Adrenal gland (tissue), 12 donors: ENCODE results near the gene BACH1. TPM values are rescaled to one million over a fixed set of nuclear protein-coding genes. Genes with fewer than 3 reads are reported as not detected.

ENCODE experiments used
- DNase-seq, 7 donors: peaks; one replicate each; pipeline ENCODE4 v3.0.0-alpha.2; 2019 to 2020
- H3K27ac ChIP-seq, 5 donors: fragments of 200-600 bp; sonication (generic) in 4 of 5; 1 replicate in 3 of 5; 2 replicates in 2 of 5; pipeline versions ENCODE4 v1.5.1 to v1.8.0; 2016 to 2020; ENCODE audit warnings: mild to moderate bottlenecking in 1 of 5
- H3K27me3 ChIP-seq: fragments of 200-600 bp; 2 replicates; pipeline ENCODE4 v1.8.0; 2021
- H3K36me3 ChIP-seq, 2 donors: fragments of 200-600 bp; replicated peaks in 1 of 2; 1 replicate in 1 of 2; 2 replicates in 1 of 2; pipeline versions ENCODE4 v1.5.1 to v1.8.0; 2018 to 2022
- H3K4me1 ChIP-seq, 2 donors: fragments of 200-600 bp; replicated peaks in 1 of 2; 1 replicate in 1 of 2; 2 replicates in 1 of 2; pipeline versions ENCODE4 v1.5.1 to v1.8.0; 2018 to 2021
- H3K4me3 ChIP-seq, 4 donors: fragments of 200-600 bp; sonication (generic) in 3 of 4; one replicate each; pipeline ENCODE4 v1.5.1; 2016 to 2018
- H3K9me3 ChIP-seq, 3 donors: fragments of 200-600 bp; sonication (generic) in 1 of 3; replicated peaks in 1 of 3; 1 replicate in 2 of 3; 2 replicates in 1 of 3; pipeline versions ENCODE4 v1.5.1 to v1.8.0; 2016 to 2021
- CTCF ChIP-seq, 6 experiments: fragments of 450-650 bp in 4 of 6; fragments of 200-600 bp in 2 of 6; sonication (generic) in 1 of 6; IDR thresholded peaks; 1 replicate in 5 of 6; 2 replicates in 1 of 6; pipeline versions ENCODE4 v1.5.1 to v1.8.0; 2016 to 2021; ENCODE audit warnings: antibody characterized with exemption in 6 of 6, mild to moderate bottlenecking in 2 of 6, moderate library complexity in 1 of 6
- POLR2A ChIP-seq, 2 donors: fragments of 450-650 bp; IDR thresholded peaks; one replicate each; pipeline ENCODE4 v1.6.1; 2017; ENCODE audit warnings: antibody characterized with exemption in 2 of 2, mild to moderate bottlenecking in 2 of 2, moderate library complexity in 1 of 2
- WGBS, 4 donors: extraction: QIAGEN DNeasy Blood & Tissue Kit in 2 of 4; methylation state at CpG; one replicate each; pipeline versions ENCODE4 v1.1.5 to v1.1.7; 2013 to 2017; 5-methylcytosine and 5-hydroxymethylcytosine counted together
- intact Hi-C, 2 donors: fragments of 100-400 bp; cut with DNase I; formaldehyde crosslinking; loops; one replicate each; pipeline versions ENCODE4 v1.14.1 to v1.15.0; 2022 to 2023
- polyA plus RNA-seq, 3 donors: library from polyadenylated mRNA; stranded (reverse); fragments of 200-250 nt in 2 of 3; fragments of 350-450 nt in 1 of 3; fragmentation: Illumina TruSeq in 1 of 3; extraction: RNeasy Lipid Tissue Mini Kit (QIAGEN cat#74804) in 1 of 3; gene quantifications; one replicate each; pipeline ENCODE4 v1.2.3, GENCODE V29; 2013 to 2014
- total RNA-seq, 9 donors: library from RNA; depleted of rRNA in 4 of 9; stranded (reverse); fragments of >200 nt in 4 of 9; fragments of 120-200 nt in 1 of 9; fragmentation: NEBNext Ultra II Directional in 1 of 9; extraction: Animal tissue kit (Norgen Biotek cat#: 25700) in 1 of 9; gene quantifications; one replicate each; pipeline versions ENCODE4 v1.1.0 to v1.2.4, GENCODE V29; 2013 to 2023
- donor health status: healthy with polysubstance abuse.
- donor health status: Bipolar disorder and iron deficiency.
- donor health status: DM: yes; HTN: yes; CAD: no.
- donor health status: DM: no; HTN: no; CAD: no.
- donor health status: DM: no; HTN: no; CAD: no.
- donor health status: DM: yes; HTN: yes; CAD: no.

BACH1 gene
- total and polyA plus RNA-seq, 12 donors, result 5.1 to 61.2 (median 38.6) TPM

- Histone ChIP-seq H3K27me3 (no peaks in the 10 kb centered on the region), H3K27ac (no peak overlapping the region), H3K4me3 (no peak overlapping the region), H3K4me1 (no peaks in the 10 kb centered on the region), H3K36me3 (no peaks in the 10 kb centered on the region), H3K9me3 (no peaks in the 10 kb centered on the region)
- TF ChIP-seq CTCF (IDR thresholded peaks at IDR 0.05), result no peak
- TF ChIP-seq POLR2A (IDR thresholded peaks at IDR 0.05), result no peak
- intact Hi-C loops, result no loop called here
- 93 to 99% (median 98%) methylated on average over 3 of the region's 3 CpGs for WGBS, 4 donors
- DNase-seq, result no peak
These were observed 67.8 kb downstream of the BACH1 start for GRCh38 chr21:29366532-29366931.

GRCh38 chr21:29367335-29367734 is 68.6 kb downstream of the BACH1 start:
- DNase-seq, result no peak
- Histone ChIP-seq H3K36me3 (no peaks in the 10 kb centered on the region), H3K9me3 (no peaks in the 10 kb centered on the region), H3K4me1 (no peaks in the 10 kb centered on the region), H3K27ac (no peak overlapping the region), H3K27me3 (no peaks in the 10 kb centered on the region), H3K4me3 (no peak overlapping the region)
- TF ChIP-seq POLR2A (IDR thresholded peaks at IDR 0.05), result no peak
- TF ChIP-seq CTCF (IDR thresholded peaks at IDR 0.05), result no peak
- intact Hi-C loops, result no loop called here
- WGBS, 4 donors, result 89 to 100% (median 93%) methylated on average over 2 of the region's 2 CpGs

GRCh38 chr21:29368906-29369305 is 70.2 kb downstream of the BACH1 start:
- H3K9me3 ChIP-seq, result no peaks in the 10 kb centered on the region
- 82 to 89% (median 87%) methylated on average over 3 of the region's 3 CpGs for WGBS, 4 donors
- H3K36me3 ChIP-seq, result no peaks in the 10 kb centered on the region
- TF ChIP-seq CTCF (IDR thresholded peaks at IDR 0.05), result no peak
- no peak for TF ChIP-seq POLR2A (IDR thresholded peaks at IDR 0.05)
- no peaks in the 10 kb centered on the region for H3K27me3 ChIP-seq
- H3K27ac ChIP-seq, result no peak overlapping the region
- DNase-seq, result no peak
- H3K4me1 ChIP-seq, result no peaks in the 10 kb centered on the region
- intact Hi-C loops, result no loop called here
- no peak overlapping the region for H3K4me3 ChIP-seq

- 91 to 98% (median 93%) methylated on average over 4 of the region's 4 CpGs for WGBS, 4 donors
- intact Hi-C loops, result loop anchor here (5.0 to 10.0 kb wide), 3 partner anchors 209 to 287 kb away; no protein-coding TSS in a partner anchor
- no peaks in the 10 kb centered on the region for H3K9me3 ChIP-seq
These were observed 72.7 kb downstream of the BACH1 start for GRCh38 chr21:29371464-29371863.

More at GRCh38 chr21:29371464-29371863, 72.7 kb downstream of the BACH1 start:
- H3K4me1 ChIP-seq, result no peaks in the 10 kb centered on the region
- no peaks in the 10 kb centered on the region for H3K36me3 ChIP-seq
- TF ChIP-seq POLR2A (IDR thresholded peaks at IDR 0.05) (no peak), CTCF (IDR thresholded peaks at IDR 0.05) (no peak)
- H3K4me3 ChIP-seq, result no peak overlapping the region
- no peaks in the 10 kb centered on the region for H3K27me3 ChIP-seq
- no peak for DNase-seq
- no peak overlapping the region for H3K27ac ChIP-seq
